Prostate gland (tissue), 2 donors: Measurements from ENCODE around the gene NSUN3.

Experiments
- POLR2A ChIP-seq: fragments of 450-650 bp; IDR thresholded peaks from one replicate; pipeline ENCODE4 v1.6.1; 2016; ENCODE audit warnings: antibody characterized with exemption, mild to moderate bottlenecking
- POLR2AphosphoS5 ChIP-seq: sonication (generic); formaldehyde crosslinking; IDR thresholded peaks from one replicate; pipeline ENCODE4 v1.6.1; 2017; ENCODE audit warnings: antibody characterized with exemption
- TF ChIP-seq, protein P1 (sequence below), 4 experiments: fragments of 200-600 bp in 2 of 4; fragments of 450-650 bp in 2 of 4; sonication (generic) in 2 of 4; IDR thresholded peaks; 1 replicate in 3 of 4; 2 replicates in 1 of 4; pipeline ENCODE4 v1.5.1; 2016 to 2019; ENCODE audit warnings: antibody characterized with exemption in 4 of 4, mild to moderate bottlenecking in 2 of 4, moderate library complexity in 2 of 4

GRCh38 chr3:94159062-94159828, 96.4 kb downstream of the NSUN3 start:
- TF ChIP-seq, protein P1, sequence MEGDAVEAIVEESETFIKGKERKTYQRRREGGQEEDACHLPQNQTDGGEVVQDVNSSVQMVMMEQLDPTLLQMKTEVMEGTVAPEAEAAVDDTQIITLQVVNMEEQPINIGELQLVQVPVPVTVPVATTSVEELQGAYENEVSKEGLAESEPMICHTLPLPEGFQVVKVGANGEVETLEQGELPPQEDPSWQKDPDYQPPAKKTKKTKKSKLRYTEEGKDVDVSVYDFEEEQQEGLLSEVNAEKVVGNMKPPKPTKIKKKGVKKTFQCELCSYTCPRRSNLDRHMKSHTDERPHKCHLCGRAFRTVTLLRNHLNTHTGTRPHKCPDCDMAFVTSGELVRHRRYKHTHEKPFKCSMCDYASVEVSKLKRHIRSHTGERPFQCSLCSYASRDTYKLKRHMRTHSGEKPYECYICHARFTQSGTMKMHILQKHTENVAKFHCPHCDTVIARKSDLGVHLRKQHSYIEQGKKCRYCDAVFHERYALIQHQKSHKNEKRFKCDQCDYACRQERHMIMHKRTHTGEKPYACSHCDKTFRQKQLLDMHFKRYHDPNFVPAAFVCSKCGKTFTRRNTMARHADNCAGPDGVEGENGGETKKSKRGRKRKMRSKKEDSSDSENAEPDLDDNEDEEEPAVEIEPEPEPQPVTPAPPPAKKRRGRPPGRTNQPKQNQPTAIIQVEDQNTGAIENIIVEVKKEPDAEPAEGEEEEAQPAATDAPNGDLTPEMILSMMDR (IDR thresholded peaks at IDR 0.05): no peak
- TF ChIP-seq POLR2A (no peak), POLR2AphosphoS5 (no peak)
